RWPE1 (cell line): Measurements from ENCODE around the gene NRP2.

Source experiments
- CTCF ChIA-PET: fragments of 350-600 bp; sonication (Branson Sonifier 250); formaldehyde crosslinking; extraction: SDS; loops from one replicate; lab custom pipeline; 2021; lab: Yijun Ruan, JAX
- POLR2A ChIA-PET: fragments of 400-600 bp; formaldehyde crosslinking; extraction: SDS; loops from one replicate; lab custom pipeline; 2020; ENCODE audit warnings: antibody characterized with exemption; ENCODE audit not compliant: low non-redundant PET; lab: Yijun Ruan, JAX
- DNase-seq: peaks from one replicate; pipeline ENCODE4 v3.0.0; 2012; ENCODE audit warnings: low spot score
- H3K27ac ChIP-seq: fragments of 450-650 bp; 2 replicates; pipeline ENCODE4 v1.5.1; 2017
- TF ChIP-seq, protein P1 (sequence below): fragments of 450-650 bp; conservative IDR thresholded peaks from 2 replicates; pipeline ENCODE4 v1.5.1; 2017; ENCODE audit warnings: low read depth, mild to moderate bottlenecking

Gene NRP2

DNA sequence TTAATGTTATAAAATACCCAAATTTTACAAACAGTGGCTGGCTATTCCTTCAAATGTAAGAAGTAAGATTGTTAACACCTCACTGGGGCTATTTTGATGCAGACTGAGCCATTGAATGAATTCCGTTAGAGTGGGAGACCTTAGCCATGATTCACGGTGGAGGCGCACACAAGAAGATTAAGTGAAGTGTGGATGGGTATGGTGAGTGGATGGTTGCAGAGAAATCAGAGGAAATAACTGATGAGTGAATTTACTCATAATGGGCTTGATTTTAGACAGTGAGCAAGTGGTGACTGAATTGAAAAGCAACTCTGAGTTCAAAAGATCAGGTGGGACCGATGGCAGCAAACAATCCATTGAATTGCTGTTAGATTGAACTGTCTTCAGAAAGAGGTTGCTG lies 75.0 kb downstream of the NRP2 start:
- no peak overlapping the region for H3K27ac ChIP-seq
- TF ChIP-seq, protein P1, sequence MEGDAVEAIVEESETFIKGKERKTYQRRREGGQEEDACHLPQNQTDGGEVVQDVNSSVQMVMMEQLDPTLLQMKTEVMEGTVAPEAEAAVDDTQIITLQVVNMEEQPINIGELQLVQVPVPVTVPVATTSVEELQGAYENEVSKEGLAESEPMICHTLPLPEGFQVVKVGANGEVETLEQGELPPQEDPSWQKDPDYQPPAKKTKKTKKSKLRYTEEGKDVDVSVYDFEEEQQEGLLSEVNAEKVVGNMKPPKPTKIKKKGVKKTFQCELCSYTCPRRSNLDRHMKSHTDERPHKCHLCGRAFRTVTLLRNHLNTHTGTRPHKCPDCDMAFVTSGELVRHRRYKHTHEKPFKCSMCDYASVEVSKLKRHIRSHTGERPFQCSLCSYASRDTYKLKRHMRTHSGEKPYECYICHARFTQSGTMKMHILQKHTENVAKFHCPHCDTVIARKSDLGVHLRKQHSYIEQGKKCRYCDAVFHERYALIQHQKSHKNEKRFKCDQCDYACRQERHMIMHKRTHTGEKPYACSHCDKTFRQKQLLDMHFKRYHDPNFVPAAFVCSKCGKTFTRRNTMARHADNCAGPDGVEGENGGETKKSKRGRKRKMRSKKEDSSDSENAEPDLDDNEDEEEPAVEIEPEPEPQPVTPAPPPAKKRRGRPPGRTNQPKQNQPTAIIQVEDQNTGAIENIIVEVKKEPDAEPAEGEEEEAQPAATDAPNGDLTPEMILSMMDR: no peak
- POLR2A ChIA-PET: no interaction called here

GRCh38 chr2:205758051-205758450 lies 75.8 kb downstream of the NRP2 start:
- TF ChIP-seq, protein P1: no peak
- no peak overlapping the region for H3K27ac ChIP-seq
- DNase-seq: no peak
- ChIA-PET CTCF (no interaction called here), POLR2A (no interaction called here)

More for the DNA sequence above, 75.0 kb downstream of the NRP2 start:
- CTCF ChIA-PET: interaction anchor here (0.5 kb wide), 1 partner anchor 23 kb away, joined by 3 read pairs; no protein-coding TSS in a partner anchor
- DNase-seq: no peak

DNA sequence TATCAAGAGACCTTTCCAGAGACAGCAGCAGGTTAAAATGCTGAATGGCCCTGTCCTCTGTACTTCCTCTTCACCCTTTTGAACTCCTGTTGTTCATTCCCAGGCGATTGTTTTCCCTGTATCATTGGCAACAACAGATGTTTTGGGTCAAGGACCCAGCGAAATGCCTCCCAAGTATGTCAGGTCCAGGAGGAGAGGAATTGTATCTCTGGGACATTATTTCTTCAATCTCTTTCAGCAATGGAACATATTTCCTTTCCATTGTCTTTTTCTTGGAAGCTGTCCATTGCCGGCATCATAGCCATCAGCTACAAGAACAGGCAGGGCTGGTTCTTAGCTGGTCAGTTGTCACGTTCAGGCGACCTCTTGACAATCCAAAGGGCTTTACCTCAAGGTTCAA lies 76.2 kb downstream of the NRP2 start:
- H3K27ac ChIP-seq: no peak overlapping the region
- TF ChIP-seq, protein P1: no peak
- CTCF ChIA-PET: no interaction called here
- POLR2A ChIA-PET: no interaction called here
- DNase-seq: no peak

DNA sequence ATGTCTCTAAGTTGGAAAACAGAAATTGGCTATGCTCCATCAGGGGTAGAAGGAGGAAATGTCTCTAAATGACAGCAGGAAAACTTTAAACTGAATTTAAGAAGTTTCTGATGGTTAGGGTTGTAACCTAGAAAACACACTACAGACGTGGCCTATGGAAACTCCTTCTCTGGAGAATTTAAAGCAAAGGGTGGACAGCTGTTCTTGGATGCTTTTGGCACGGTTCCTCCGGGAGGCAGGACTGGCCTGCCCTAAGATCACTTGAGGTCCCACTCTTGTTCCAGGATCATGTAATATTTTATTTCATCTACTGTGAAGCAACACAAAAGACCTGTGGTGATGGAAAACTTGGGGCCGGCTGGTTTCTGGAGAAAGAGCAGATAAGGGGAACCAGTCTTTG lies 77.0 kb downstream of the NRP2 start:
- DNase-seq: no peak
- ChIA-PET POLR2A (no interaction called here), CTCF (no interaction called here)
- TF ChIP-seq, protein P1: no peak
- H3K27ac ChIP-seq: no peak overlapping the region

GRCh38 chr2:205759732-205760131 lies 77.4 kb downstream of the NRP2 start:
- POLR2A ChIA-PET: no interaction called here
- CTCF ChIA-PET: interaction anchor here (0.7 kb wide), 1 partner anchor 309 kb away, joined by 5 read pairs; no protein-coding TSS in a partner anchor

DNA sequence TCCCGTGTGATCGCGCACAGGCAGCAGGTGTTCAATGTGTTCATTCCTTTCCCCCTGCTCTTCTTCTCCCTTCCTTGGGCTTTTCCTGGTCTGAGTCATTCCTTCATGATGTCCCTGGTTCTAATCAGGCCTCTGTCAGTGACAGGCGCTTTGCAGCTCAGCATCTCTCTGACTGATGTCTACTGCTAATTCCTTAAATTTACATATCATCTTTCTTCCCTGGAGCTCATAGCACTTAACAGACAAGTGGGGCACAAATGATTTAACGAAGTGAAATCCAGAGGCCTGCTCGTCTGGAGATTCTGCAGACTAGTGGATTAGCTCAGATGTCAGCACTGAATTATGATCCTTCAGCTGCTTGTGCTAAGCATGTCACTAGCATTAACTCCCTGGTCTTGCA lies 77.9 kb downstream of the NRP2 start:
- CTCF ChIA-PET: interaction anchor here (0.5 to 0.7 kb wide), 2 partner anchors 77 to 310 kb away, joined by 5 to 6 read pairs; no protein-coding TSS in a partner anchor
- no peak for DNase-seq
- POLR2A ChIA-PET: no interaction called here
- H3K27ac ChIP-seq: no peak overlapping the region
- TF ChIP-seq, protein P1: no peak

More at GRCh38 chr2:205759732-205760131, 77.4 kb downstream of the NRP2 start:
- TF ChIP-seq, protein P1: no peak
- no peak for DNase-seq
- no peak overlapping the region for H3K27ac ChIP-seq
